Activated T-helper 1 cell treated with anti-CD3 and anti-CD28 coated beads, Interleukin-12 subunit alpha, Interleukin-12 subunit beta, Interleukin-2, Interleukin-4 antibody, amounts not matched to agents 30 ng/mL and 10 ng/mL and 1 ng/mL, durations not matched to agents 14 hours and 24 hours and 36 hours (primary cell): Measurements from ENCODE around the gene GPR15LG. TPM values are rescaled to one million over a fixed set of nuclear protein-coding genes. Genes with fewer than 3 reads are reported as not detected.
A peak's percentile ranks its signal among the peaks of the same experiment; 100 is the strongest.

Experiments
- DNase-seq: peaks from one replicate; pipeline ENCODE4 v3.0.0; 2021; ENCODE audit warnings: low spot score
- H3K27ac Mint-ChIP-seq: one replicate; pipeline ENCODE4 v1.8.0; 2021; ENCODE audit warnings: mild to moderate bottlenecking, mixed read lengths
- H3K27me3 Mint-ChIP-seq: one replicate; pipeline ENCODE4 v1.8.0; 2022; ENCODE audit warnings: mild to moderate bottlenecking, moderate library complexity, mixed read lengths; ENCODE audit not compliant: insufficient read depth
- H3K36me3 Mint-ChIP-seq: one replicate; pipeline ENCODE4 v1.8.0; 2021; ENCODE audit warnings: low read depth, mixed read lengths
- H3K4me1 Mint-ChIP-seq: one replicate; pipeline ENCODE4 v1.8.0; 2021; ENCODE audit warnings: low read depth, mixed read lengths
- H3K4me3 Mint-ChIP-seq: one replicate; pipeline ENCODE4 v1.8.0; 2021; ENCODE audit warnings: mild to moderate bottlenecking, moderate library complexity, mixed read lengths
- H3K9me3 Mint-ChIP-seq: one replicate; pipeline ENCODE4 v1.8.0; 2021; ENCODE audit warnings: mixed read lengths
- intact Hi-C: fragments of 100-400 bp; cut with micrococcal nuclease; formaldehyde crosslinking; loops from one replicate; pipeline ENCODE4 v1.15.1; 2024
- total RNA-seq: library from RNA; stranded (reverse); gene quantifications from 2 replicates; pipeline ENCODE4 v1.2.3, GENCODE V29; 2022

GPR15LG gene
- total RNA-seq, 1 donor from 2014 or later = not detected

DNA sequence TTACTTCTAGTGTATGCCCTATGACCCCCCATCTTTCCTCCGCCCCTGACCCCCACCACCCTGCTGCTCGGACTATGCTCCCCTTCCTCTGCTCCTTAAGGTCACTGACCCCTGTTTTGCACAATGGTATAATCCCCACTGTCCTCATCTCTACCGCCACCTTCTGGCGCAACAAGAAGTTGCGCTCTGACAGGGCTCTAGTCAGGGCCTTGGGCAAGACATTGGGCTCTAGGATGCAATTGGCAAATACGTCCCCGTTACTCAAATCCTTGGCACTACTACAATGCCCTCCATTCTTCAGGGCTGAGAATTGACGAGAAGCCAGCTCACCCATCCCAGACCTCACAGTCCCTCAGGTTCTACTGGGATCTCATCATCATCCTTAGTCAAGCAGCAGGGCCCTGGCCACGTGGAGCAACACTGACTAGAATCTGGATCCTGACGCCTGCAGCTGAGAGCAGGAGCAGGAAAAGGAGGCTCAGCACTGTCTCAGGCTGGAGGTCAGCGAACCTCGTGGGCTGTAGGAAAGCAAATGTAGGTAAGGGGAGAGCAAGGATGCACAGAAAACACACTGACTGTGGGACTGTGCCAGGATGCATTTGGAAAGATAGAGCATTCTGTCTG is 41.1 kb downstream of the GPR15LG start:
- no peak overlapping the region for H3K27ac Mint-ChIP-seq
- peak overlapping the region; percentile 57 for H3K4me3 Mint-ChIP-seq
- H3K9me3 Mint-ChIP-seq = peaks cover 8% of the 10 kb centered on the region
- peak; percentile 19 for DNase-seq
- H3K4me1 Mint-ChIP-seq = no peaks in the 10 kb centered on the region
- H3K27me3 Mint-ChIP-seq = peaks cover 7% of the 10 kb centered on the region
- H3K36me3 Mint-ChIP-seq = no peaks in the 10 kb centered on the region
- intact Hi-C loops = loop anchor here (2.0 kb wide), 1 partner anchor 66 kb away; no protein-coding TSS in a partner anchor

DNA sequence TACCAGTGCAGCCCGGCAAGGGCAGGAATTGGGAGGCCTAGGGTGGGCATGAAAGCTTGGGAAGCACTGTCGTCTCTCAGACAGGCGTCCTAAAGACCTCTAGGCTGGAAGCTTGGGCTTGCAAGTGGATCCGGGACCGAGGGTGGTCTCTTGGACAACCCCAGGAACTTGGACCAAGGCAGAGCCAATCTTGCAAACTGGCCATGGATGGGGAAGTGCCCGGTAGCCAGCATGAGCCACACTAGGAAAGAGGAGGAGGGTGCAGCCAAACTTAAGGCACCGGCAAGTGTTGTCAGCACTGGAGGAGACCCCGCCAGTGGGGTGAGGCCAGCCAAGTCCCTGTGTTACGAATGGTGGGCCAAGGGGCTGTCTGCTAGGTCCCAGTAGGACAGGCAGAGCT is 43.2 kb downstream of the GPR15LG start:
- Mint-ChIP-seq H3K27ac (no peak overlapping the region), H3K9me3 (peaks cover 12% of the 10 kb centered on the region), H3K4me3 (no peak overlapping the region), H3K36me3 (no peaks in the 10 kb centered on the region), H3K27me3 (peaks cover 6% of the 10 kb centered on the region), H3K4me1 (no peaks in the 10 kb centered on the region)
- intact Hi-C loops = no loop called here
- DNase-seq = no peak

DNA sequence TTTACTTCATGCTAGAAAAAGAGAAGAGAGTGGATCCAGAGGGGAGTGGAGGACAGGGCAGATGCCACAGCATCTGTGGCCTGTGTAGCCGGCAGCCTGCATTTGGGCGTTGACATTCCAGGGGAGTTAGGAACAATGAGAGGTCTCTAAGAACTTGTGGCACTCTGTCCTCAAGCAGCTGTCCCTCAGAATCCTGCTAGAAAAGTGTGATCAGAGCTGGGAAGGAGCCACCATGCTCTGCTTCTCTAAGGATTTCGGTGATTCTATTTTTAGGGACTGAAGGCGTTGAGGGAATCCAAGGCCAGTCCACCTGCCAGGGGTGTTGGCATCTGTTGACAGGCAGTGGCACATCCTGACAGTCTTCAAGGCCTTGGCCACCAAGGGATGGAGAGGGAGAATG is 44.1 kb downstream of the GPR15LG start:
- no peak overlapping the region for H3K4me3 Mint-ChIP-seq
- peaks cover 12% of the 10 kb centered on the region for H3K9me3 Mint-ChIP-seq
- no peaks in the 10 kb centered on the region for H3K27me3 Mint-ChIP-seq
- DNase-seq = no peak
- H3K36me3 Mint-ChIP-seq = no peaks in the 10 kb centered on the region
- no peaks in the 10 kb centered on the region for H3K4me1 Mint-ChIP-seq
- intact Hi-C loops = no loop called here
- H3K27ac Mint-ChIP-seq = no peak overlapping the region

DNA sequence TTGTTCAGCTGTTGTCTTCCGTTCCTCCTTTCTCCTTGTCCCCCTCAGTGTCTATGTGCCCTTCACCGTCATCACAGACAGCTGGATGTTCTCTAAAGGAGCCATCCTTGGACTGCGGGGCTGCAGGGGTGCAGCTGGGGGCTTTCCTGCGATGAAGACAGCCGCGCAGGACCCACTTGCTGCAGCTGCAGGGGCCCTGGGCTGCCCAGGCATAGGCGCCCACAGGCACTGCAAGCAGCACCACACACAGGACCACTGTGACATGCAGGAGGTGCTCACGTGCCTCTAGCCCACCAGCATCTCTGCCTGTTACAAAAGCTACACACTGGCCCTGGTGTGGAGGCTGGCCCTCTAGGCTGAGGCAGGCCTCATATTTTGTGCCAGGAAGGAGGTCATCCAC is 48.3 kb downstream of the GPR15LG start:
- DNase-seq = no peak
- intact Hi-C loops = no loop called here
- no peaks in the 10 kb centered on the region for H3K27me3 Mint-ChIP-seq
- peaks cover 12% of the 10 kb centered on the region for H3K9me3 Mint-ChIP-seq
- no peak overlapping the region for H3K4me3 Mint-ChIP-seq
- H3K27ac Mint-ChIP-seq = no peak overlapping the region
- H3K4me1 Mint-ChIP-seq = no peaks in the 10 kb centered on the region
- H3K36me3 Mint-ChIP-seq = no peaks in the 10 kb centered on the region

DNA sequence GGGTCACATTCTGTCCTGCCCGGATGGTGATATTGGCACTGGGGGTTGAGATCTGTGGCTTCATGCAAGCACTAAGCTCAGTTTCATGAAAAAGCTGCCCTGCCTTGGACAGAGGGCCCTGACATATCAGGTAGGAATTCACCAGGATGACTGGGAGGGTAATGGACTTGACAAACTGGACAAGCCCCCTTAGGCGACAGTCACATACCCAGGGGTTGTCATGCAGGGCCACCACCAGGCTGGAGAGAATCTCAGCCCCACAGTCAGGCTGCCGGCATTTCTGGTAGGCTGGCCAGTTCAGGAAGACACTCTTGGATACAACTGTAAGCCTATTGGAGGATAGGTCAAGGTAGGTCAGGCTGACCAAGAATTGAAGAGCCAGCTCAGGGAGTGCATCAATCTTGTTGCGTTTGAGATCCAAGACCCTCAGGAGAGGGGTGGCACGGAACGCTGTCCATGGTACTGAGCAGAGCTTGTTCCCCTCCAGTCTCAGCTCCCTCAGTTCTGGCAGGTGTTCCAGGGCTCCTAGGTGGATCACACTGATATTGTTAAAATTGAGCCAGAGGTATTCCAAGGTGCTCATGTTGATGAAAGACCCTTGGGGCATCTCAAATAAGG is 50.9 kb downstream of the GPR15LG start:
- H3K27me3 Mint-ChIP-seq = no peaks in the 10 kb centered on the region
- no peak overlapping the region for H3K27ac Mint-ChIP-seq
- intact Hi-C loops = no loop called here
- no peak for DNase-seq
- H3K36me3 Mint-ChIP-seq = no peaks in the 10 kb centered on the region
- peaks cover 6% of the 10 kb centered on the region for H3K9me3 Mint-ChIP-seq
- no peaks in the 10 kb centered on the region for H3K4me1 Mint-ChIP-seq
- no peak overlapping the region for H3K4me3 Mint-ChIP-seq

DNA sequence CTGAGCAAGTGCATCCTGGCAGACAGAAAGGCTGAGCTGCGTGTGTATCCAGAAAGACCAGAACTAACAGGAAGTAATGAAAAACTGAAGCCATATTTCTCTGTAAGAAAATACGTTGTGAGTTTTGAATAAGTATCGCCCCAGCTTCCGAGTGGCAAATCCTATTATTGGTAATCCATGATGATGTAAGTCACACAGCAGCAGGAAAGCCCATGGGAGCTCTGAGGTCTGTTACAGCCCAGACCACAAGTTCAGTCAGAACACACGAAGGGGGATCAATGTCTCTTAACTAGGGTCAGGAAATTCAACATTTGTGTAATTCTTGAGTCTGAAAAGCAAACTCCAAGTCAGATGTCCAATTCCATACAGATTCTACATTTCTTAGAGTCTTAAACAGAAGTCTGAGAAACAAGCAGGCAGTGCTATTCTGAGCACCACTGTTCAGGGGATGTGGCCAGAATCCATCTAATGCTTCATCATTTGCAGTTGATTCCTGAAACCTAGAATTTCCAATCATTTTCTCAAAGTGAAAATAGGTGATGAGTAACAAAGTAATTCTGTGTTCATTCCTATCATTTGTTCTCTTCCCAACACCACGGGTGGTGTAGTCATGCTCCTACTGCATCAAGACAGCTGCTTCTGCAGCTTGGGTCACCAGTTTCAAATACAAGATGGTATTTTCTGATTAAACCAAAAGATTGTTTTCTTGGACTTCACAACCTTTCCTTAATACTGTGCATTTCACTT is 52.0 kb downstream of the GPR15LG start, which contains the start of gene LRIT2:
Gene LRIT2 (minus strand): TSS at position 118 of the 747 bp plus-strand sequence. CDS start 24 bp downstream, at position 94.
- no peak within 1 kb of the TSS for H3K27ac Mint-ChIP-seq

DNA sequence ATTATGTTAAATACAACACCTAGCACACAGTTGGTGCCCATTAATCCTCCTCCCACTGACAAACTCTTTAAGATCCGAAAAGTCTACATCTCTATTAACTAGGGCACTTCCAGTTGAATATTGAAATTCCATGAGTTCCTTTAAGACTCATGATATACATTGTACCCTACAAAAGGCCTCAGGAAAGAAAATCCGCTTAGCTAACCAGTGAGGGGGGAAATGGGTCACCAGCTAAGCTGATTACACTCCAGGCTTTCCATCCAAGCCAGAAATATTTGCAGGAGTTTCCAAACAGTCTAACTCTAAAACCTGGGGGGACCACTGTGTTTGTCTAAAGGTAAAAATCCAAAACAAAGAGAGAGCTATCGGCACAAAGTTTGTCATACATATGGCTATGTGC is 53.0 kb downstream of the GPR15LG start:
- no peak overlapping the region for H3K4me3 Mint-ChIP-seq
- H3K27me3 Mint-ChIP-seq = peaks cover 1% of the 10 kb centered on the region
- no peaks in the 10 kb centered on the region for H3K36me3 Mint-ChIP-seq
- no peaks in the 10 kb centered on the region for H3K4me1 Mint-ChIP-seq
- intact Hi-C loops = no loop called here
- H3K27ac Mint-ChIP-seq = no peak overlapping the region
- no peak for DNase-seq
- H3K9me3 Mint-ChIP-seq = no peaks in the 10 kb centered on the region

More for the DNA sequence above, 52.0 kb downstream of the GPR15LG start, which contains the start of gene LRIT2:
- no peak within 1 kb of the TSS for H3K4me3 Mint-ChIP-seq
- H3K36me3 Mint-ChIP-seq = no peaks in the 10 kb centered on the region
- H3K4me1 Mint-ChIP-seq = no peaks in the 10 kb centered on the region
- peaks cover 1% of the 10 kb centered on the region for H3K27me3 Mint-ChIP-seq
- intact Hi-C loops = no loop called here
- no peaks in the 10 kb centered on the region for H3K9me3 Mint-ChIP-seq
- DNase-seq = no peak

DNA sequence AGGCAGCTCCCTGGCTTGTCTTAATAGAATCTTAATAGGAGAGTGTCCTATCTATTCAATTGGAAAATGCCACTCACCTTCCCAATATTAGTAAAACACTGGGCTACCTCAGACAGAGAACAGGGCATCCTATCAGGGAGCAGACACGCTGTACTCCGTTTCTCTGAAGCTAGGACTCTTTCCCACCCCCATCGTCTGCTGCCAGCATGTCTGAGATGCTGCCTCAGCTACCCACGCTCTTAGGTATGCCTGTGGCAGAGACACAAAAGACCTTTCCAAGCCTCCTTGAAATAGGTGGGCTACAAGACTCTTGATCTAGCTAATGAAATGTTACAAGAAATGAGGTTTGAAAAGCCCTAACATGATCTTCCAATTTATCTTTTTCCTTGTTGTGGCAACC is 54.2 kb downstream of the GPR15LG start:
- intact Hi-C loops = no loop called here
- H3K27ac Mint-ChIP-seq = no peak overlapping the region
- no peaks in the 10 kb centered on the region for H3K4me1 Mint-ChIP-seq
- no peak for DNase-seq
- no peak overlapping the region for H3K4me3 Mint-ChIP-seq
- no peaks in the 10 kb centered on the region for H3K9me3 Mint-ChIP-seq
- H3K27me3 Mint-ChIP-seq = peaks cover 1% of the 10 kb centered on the region
- H3K36me3 Mint-ChIP-seq = no peaks in the 10 kb centered on the region

DNA sequence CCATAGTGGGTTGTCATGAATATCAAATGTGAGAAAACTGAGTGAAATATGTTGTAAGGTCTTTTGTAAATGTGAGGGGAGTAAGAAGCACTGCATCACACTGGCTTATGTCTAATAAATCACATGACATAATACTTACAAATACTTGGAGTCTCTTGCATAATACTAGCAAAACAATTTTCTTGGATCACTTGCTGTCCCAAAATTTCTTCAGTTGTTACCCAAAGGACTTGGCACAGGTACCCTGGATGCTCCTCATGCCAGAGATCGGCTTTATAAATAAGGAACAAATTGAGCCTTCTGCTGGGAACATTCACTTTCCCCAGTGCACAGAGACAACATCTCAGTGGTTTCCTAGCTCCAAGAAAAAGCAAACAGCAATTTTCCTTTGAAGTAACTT is 56.8 kb downstream of the GPR15LG start:
- Mint-ChIP-seq H3K9me3 (no peaks in the 10 kb centered on the region), H3K27ac (no peak overlapping the region), H3K27me3 (peaks cover 1% of the 10 kb centered on the region), H3K4me1 (no peaks in the 10 kb centered on the region), H3K36me3 (no peaks in the 10 kb centered on the region), H3K4me3 (no peak overlapping the region)
- intact Hi-C loops = no loop called here
- no peak for DNase-seq

DNA sequence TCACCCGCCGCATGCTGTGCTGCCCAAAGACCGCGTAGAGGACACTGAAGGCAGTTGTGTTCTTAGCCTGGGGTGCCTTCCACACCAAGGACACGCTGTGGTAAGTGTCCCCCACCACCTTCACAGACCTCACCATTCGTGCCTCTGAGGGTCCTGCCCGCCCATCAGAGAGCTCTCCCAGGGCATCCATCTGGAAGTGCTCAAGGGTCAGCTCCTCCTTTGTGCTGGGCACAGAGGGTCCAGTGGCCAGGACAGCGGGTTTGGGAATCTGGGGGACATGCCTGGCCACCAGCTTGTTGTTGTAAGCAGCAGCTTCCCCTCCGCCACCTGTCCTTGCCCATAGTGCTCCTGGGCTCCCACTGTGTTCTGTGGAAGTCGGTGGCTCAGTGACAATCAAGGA is 58.8 kb downstream of the GPR15LG start:
- Mint-ChIP-seq H3K4me3 (no peak overlapping the region), H3K36me3 (no peaks in the 10 kb centered on the region), H3K4me1 (no peaks in the 10 kb centered on the region), H3K27me3 (peaks cover 1% of the 10 kb centered on the region), H3K27ac (no peak overlapping the region), H3K9me3 (no peaks in the 10 kb centered on the region)
- intact Hi-C loops = no loop called here
- no peak for DNase-seq

DNA sequence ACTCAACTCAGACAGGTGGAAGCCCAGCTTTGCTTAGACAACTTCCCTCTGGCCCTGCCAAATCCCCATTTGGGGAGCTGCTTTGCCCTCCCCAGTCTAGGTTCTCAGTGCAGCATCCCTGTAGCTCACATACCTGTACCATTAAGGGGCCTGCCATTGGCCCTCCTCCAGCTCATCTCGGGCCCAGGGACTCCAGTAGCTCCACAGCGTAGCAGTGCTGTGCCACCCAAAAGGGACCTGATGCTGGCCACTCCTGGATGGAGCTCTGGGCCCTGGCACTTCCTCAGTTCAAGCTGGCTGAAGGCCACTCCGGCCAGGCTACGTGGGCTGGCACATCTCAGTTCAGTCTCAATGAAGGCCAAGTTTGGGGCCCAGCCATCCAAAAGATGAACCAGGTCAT is 60.3 kb downstream of the GPR15LG start:
- H3K4me3 Mint-ChIP-seq = no peak overlapping the region

DNA sequence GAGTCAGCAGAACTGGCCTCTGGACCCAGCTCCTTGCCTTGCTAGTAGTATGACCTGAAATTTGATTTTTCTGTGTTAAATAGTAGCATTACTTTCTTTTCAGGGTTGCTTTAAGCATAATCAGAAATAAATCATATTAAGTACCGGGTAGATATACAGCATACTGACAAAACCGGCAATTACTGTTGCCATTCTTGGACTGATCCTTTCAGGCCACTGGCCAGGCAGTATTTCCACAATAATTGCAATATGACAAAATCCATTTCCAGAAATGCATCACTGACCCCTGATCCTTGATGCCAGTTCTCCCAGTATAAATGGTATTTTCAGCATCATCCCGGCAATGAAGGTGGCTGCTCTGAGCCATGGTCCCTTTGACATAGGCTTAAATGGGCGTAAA is 60.9 kb downstream of the GPR15LG start:
- H3K4me1 Mint-ChIP-seq = no peaks in the 10 kb centered on the region
- H3K27me3 Mint-ChIP-seq = peaks cover 3% of the 10 kb centered on the region
- H3K27ac Mint-ChIP-seq = no peak overlapping the region
- intact Hi-C loops = no loop called here
- DNase-seq = no peak
- H3K4me3 Mint-ChIP-seq = no peak overlapping the region
- H3K9me3 Mint-ChIP-seq = no peaks in the 10 kb centered on the region
- H3K36me3 Mint-ChIP-seq = no peaks in the 10 kb centered on the region

More for the DNA sequence above, 60.3 kb downstream of the GPR15LG start:
- DNase-seq = no peak
- Mint-ChIP-seq H3K36me3 (no peaks in the 10 kb centered on the region), H3K27me3 (peaks cover 3% of the 10 kb centered on the region), H3K9me3 (no peaks in the 10 kb centered on the region), H3K27ac (no peak overlapping the region), H3K4me1 (no peaks in the 10 kb centered on the region)
- intact Hi-C loops = no loop called here
